ENCODE measurements around the gene TIMM9.
A peak's percentile ranks its signal among the peaks of the same experiment; 100 is the strongest.
"Not testable (repeated sequence)": the region's sequence is repeated elsewhere in the genome, so short reads cannot be mapped to it uniquely, and the experiment has no call there.

Gene TIMM9

GRCh38 chr14:58397156-58397555, 30.2 kb downstream of the TIMM9 start:
- Histone ChIP-seq H3K9me3 (ENCODE audit: control insufficient read depth in 1 of 2, low read length in 2 of 2) (no peaks in the 10 kb centered on the region), H3K4me1 (ENCODE audit: control insufficient read depth in 1 of 2, insufficient read depth in 2 of 2, low read length in 2 of 2) (no peaks in the 10 kb centered on the region), H3K27me3 (ENCODE audit: low read depth, low read length) (no peaks in the 10 kb centered on the region), H3K27ac (ENCODE audit: low read length) (no peak overlapping the region), H3K36me3 (ENCODE audit: control insufficient read depth in 1 of 2, insufficient read depth in 2 of 2, low read length in 2 of 2) (no peaks in the 10 kb centered on the region), H3K4me3 (ENCODE audit: low read depth in 1 of 2, low read length in 2 of 2) (no peak overlapping the region)

- no peaks in the 10 kb centered on the region for H3K27me3 ChIP-seq (ENCODE audit: low read depth, low read length)
- no peaks in the 10 kb centered on the region for H3K4me1 ChIP-seq (ENCODE audit: control insufficient read depth in 1 of 2, insufficient read depth in 2 of 2, low read length in 2 of 2)
- no peaks in the 10 kb centered on the region for H3K9me3 ChIP-seq (ENCODE audit: control insufficient read depth in 1 of 2, low read length in 2 of 2)
- no peak within 1 kb of the TSS for H3K27ac ChIP-seq (ENCODE audit: low read length)
- H3K4me3 ChIP-seq (ENCODE audit: low read depth in 1 of 2, low read length in 2 of 2) = peak within 1 kb of the TSS; percentile 58 to 70
- no peaks in the 10 kb centered on the region for H3K36me3 ChIP-seq (ENCODE audit: control insufficient read depth in 1 of 2, insufficient read depth in 2 of 2, low read length in 2 of 2)
Measured at GRCh38 chr14:58395812-58396788, 31.2 kb downstream of the TIMM9 start, which contains the start of gene TOMM20L. Gene TOMM20L, plus strand, starts transcription at chr14:58395930. Its CDS starts 28 bp downstream, at chr14:58395958.

GRCh38 chr14:58395562-58395811, 31.8 kb downstream of the TIMM9 start:
- no peaks in the 10 kb centered on the region for H3K36me3 ChIP-seq (ENCODE audit: control insufficient read depth in 1 of 2, insufficient read depth in 2 of 2, low read length in 2 of 2)
- H3K4me3 ChIP-seq (ENCODE audit: low read depth in 1 of 2, low read length in 2 of 2) = peak overlapping the region; percentile 58 to 70
- H3K4me1 ChIP-seq (ENCODE audit: control insufficient read depth in 1 of 2, insufficient read depth in 2 of 2, low read length in 2 of 2) = no peaks in the 10 kb centered on the region
- H3K27ac ChIP-seq (ENCODE audit: low read length) = no peak overlapping the region
- H3K27me3 ChIP-seq (ENCODE audit: low read depth, low read length) = no peaks in the 10 kb centered on the region
- H3K9me3 ChIP-seq (ENCODE audit: control insufficient read depth in 1 of 2, low read length in 2 of 2) = no peaks in the 10 kb centered on the region

GRCh38 chr14:58390830-58391229, 36.5 kb downstream of the TIMM9 start:
- Histone ChIP-seq H3K9me3 (ENCODE audit: control insufficient read depth in 1 of 2, low read length in 2 of 2) (no peaks in the 10 kb centered on the region), H3K27ac (ENCODE audit: low read length) (no peak overlapping the region), H3K4me3 (ENCODE audit: low read depth in 1 of 2, low read length in 2 of 2) (no peak overlapping the region), H3K4me1 (ENCODE audit: control insufficient read depth in 1 of 2, insufficient read depth in 2 of 2, low read length in 2 of 2) (no peaks in the 10 kb centered on the region), H3K27me3 (ENCODE audit: low read depth, low read length) (no peaks in the 10 kb centered on the region), H3K36me3 (ENCODE audit: control insufficient read depth in 1 of 2, insufficient read depth in 2 of 2, low read length in 2 of 2) (no peaks in the 10 kb centered on the region)

- H3K4me1 ChIP-seq (ENCODE audit: control insufficient read depth in 1 of 2, insufficient read depth in 2 of 2, low read length in 2 of 2) = no peaks in the 10 kb centered on the region
- H3K36me3 ChIP-seq (ENCODE audit: control insufficient read depth in 1 of 2, insufficient read depth in 2 of 2, low read length in 2 of 2) = peaks cover 13 to 26% of the 10 kb centered on the region in 2 donors
Measured at GRCh38 chr14:58376791-58377190, 50.5 kb downstream of the TIMM9 start.

GRCh38 chr14:58368956-58369355, 58.4 kb downstream of the TIMM9 start:
- Histone ChIP-seq H3K36me3 (ENCODE audit: control insufficient read depth in 1 of 2, insufficient read depth in 2 of 2, low read length in 2 of 2) (peaks cover 45 to 53% of the 10 kb centered on the region in 2 donors), H3K27me3 (ENCODE audit: low read depth, low read length) (no peaks in the 10 kb centered on the region), H3K4me1 (ENCODE audit: control insufficient read depth in 1 of 2, insufficient read depth in 2 of 2, low read length in 2 of 2) (no peaks in the 10 kb centered on the region), H3K4me3 (ENCODE audit: low read depth in 1 of 2, low read length in 2 of 2) (no peak overlapping the region), H3K9me3 (ENCODE audit: control insufficient read depth in 1 of 2, low read length in 2 of 2) (no peaks in the 10 kb centered on the region), H3K27ac (ENCODE audit: low read length) (no peak overlapping the region)

More at GRCh38 chr14:58376791-58377190, 50.5 kb downstream of the TIMM9 start:
- Histone ChIP-seq H3K27me3 (ENCODE audit: low read depth, low read length) (no peaks in the 10 kb centered on the region), H3K9me3 (ENCODE audit: control insufficient read depth in 1 of 2, low read length in 2 of 2) (no peaks in the 10 kb centered on the region), H3K4me3 (ENCODE audit: low read depth in 1 of 2, low read length in 2 of 2) (no peak overlapping the region), H3K27ac (ENCODE audit: low read length) (no peak overlapping the region)

- Histone ChIP-seq H3K27ac (ENCODE audit: low read length) (no peak overlapping the region), H3K9me3 (ENCODE audit: control insufficient read depth in 1 of 2, low read length in 2 of 2) (no peaks in the 10 kb centered on the region), H3K36me3 (ENCODE audit: control insufficient read depth in 1 of 2, insufficient read depth in 2 of 2, low read length in 2 of 2) (peaks cover 40 to 58% of the 10 kb centered on the region in 2 donors), H3K4me1 (ENCODE audit: control insufficient read depth in 1 of 2, insufficient read depth in 2 of 2, low read length in 2 of 2) (no peaks in the 10 kb centered on the region), H3K27me3 (ENCODE audit: low read depth, low read length) (no peaks in the 10 kb centered on the region), H3K4me3 (ENCODE audit: low read depth in 1 of 2, low read length in 2 of 2) (no peak overlapping the region)
Measured at GRCh38 chr14:58367296-58367695, 60.0 kb downstream of the TIMM9 start.

GRCh38 chr14:58364316-58364715, 63.0 kb downstream of the TIMM9 start:
- peaks cover 30 to 64% of the 10 kb centered on the region in 2 donors for H3K36me3 ChIP-seq (ENCODE audit: control insufficient read depth in 1 of 2, insufficient read depth in 2 of 2, low read length in 2 of 2)
- H3K27me3 ChIP-seq (ENCODE audit: low read depth, low read length) = no peaks in the 10 kb centered on the region

GRCh38 chr14:58362798-58363412, 64.4 kb downstream of the TIMM9 start:
- no peaks in the 10 kb centered on the region for H3K9me3 ChIP-seq (ENCODE audit: control insufficient read depth in 1 of 2, low read length in 2 of 2)
- no peaks in the 10 kb centered on the region for H3K27me3 ChIP-seq (ENCODE audit: low read depth, low read length)
- H3K4me1 ChIP-seq (ENCODE audit: control insufficient read depth in 1 of 2, insufficient read depth in 2 of 2, low read length in 2 of 2) = no peaks in the 10 kb centered on the region
- no peak overlapping the region for H3K4me3 ChIP-seq (ENCODE audit: low read depth in 1 of 2, low read length in 2 of 2)
- H3K36me3 ChIP-seq (ENCODE audit: control insufficient read depth in 1 of 2, insufficient read depth in 2 of 2, low read length in 2 of 2) = peaks cover 30 to 63% of the 10 kb centered on the region in 2 donors
- no peak overlapping the region for H3K27ac ChIP-seq (ENCODE audit: low read length)

More at GRCh38 chr14:58364316-58364715, 63.0 kb downstream of the TIMM9 start:
- no peaks in the 10 kb centered on the region for H3K4me1 ChIP-seq (ENCODE audit: control insufficient read depth in 1 of 2, insufficient read depth in 2 of 2, low read length in 2 of 2)
- no peaks in the 10 kb centered on the region for H3K9me3 ChIP-seq (ENCODE audit: control insufficient read depth in 1 of 2, low read length in 2 of 2)
- H3K27ac ChIP-seq (ENCODE audit: low read length) = no peak overlapping the region
- no peak overlapping the region for H3K4me3 ChIP-seq (ENCODE audit: low read depth in 1 of 2, low read length in 2 of 2)

GRCh38 chr14:58362272-58362671, 65.1 kb downstream of the TIMM9 start:
- H3K27me3 ChIP-seq (ENCODE audit: low read depth, low read length); H3K27ac ChIP-seq (ENCODE audit: low read length); H3K9me3 ChIP-seq (ENCODE audit: control insufficient read depth in 1 of 2, low read length in 2 of 2); H3K4me3 ChIP-seq (ENCODE audit: low read depth in 1 of 2, low read length in 2 of 2); H3K4me1 ChIP-seq (ENCODE audit: control insufficient read depth in 1 of 2, insufficient read depth in 2 of 2, low read length in 2 of 2): not testable (repeated sequence)
- H3K36me3 ChIP-seq (ENCODE audit: control insufficient read depth in 1 of 2, insufficient read depth in 2 of 2, low read length in 2 of 2) = peaks cover 24 to 56% of the 10 kb centered on the region in 2 donors

Measured in muscle layer of duodenum (tissue), 2 donors.